WTC11 (cell line): ENCODE results near the gene BMS1.

Experiments
- ARID4B ChIP-seq: sonication (generic); formaldehyde crosslinking; IDR thresholded peaks from 2 replicates; pipeline ENCODE4 v1.8.0; 2023; ENCODE audit warnings: missing genetic modification reagents, mild to moderate bottlenecking, borderline replicate concordance
- CTCF ChIP-seq: fragments of 200-600 bp; IDR thresholded peaks from 2 replicates; pipeline ENCODE4 v1.8.0; 2022; ENCODE audit warnings: antibody characterized with exemption
- ELF4 ChIP-seq: sonication (generic); formaldehyde crosslinking; IDR thresholded peaks from 2 replicates; pipeline ENCODE4 v1.8.1; 2022; ENCODE audit warnings: low read depth, mild to moderate bottlenecking, moderate library complexity, missing genetic modification reagents
- JAZF1 ChIP-seq: fragments of 250-450 bp; sonication (Bioruptor Pico); IDR thresholded peaks from 2 replicates; pipeline ENCODE4 v1.9.0; 2021; ENCODE audit warnings: moderate library complexity, mild to moderate bottlenecking, inconsistent platforms
- JUN ChIP-seq: sonication (generic); formaldehyde crosslinking; IDR thresholded peaks from 2 replicates; pipeline ENCODE4 v1.8.0; 2023; ENCODE audit warnings: mild to moderate bottlenecking, missing genetic modification reagents
- NR3C1 ChIP-seq: sonication (generic); formaldehyde crosslinking; conservative IDR thresholded peaks from 2 replicates; pipeline ENCODE4 v1.8.1; 2023; ENCODE audit warnings: low read depth, mild to moderate bottlenecking, missing genetic modification reagents
- PREB ChIP-seq: sonication (generic); formaldehyde crosslinking; IDR thresholded peaks from 2 replicates; pipeline ENCODE4 v1.8.1; 2022; ENCODE audit warnings: mild to moderate bottlenecking, missing genetic modification reagents, moderate library complexity, borderline replicate concordance
- SMAD3 ChIP-seq: sonication (generic); formaldehyde crosslinking; IDR thresholded peaks from 2 replicates; pipeline ENCODE4 v1.8.0; 2022; ENCODE audit warnings: missing genetic modification reagents, mild to moderate bottlenecking, borderline replicate concordance
- TCF7 ChIP-seq: sonication (generic); formaldehyde crosslinking; IDR thresholded peaks from 2 replicates; pipeline ENCODE4 v1.8.0; 2022; ENCODE audit warnings: mild to moderate bottlenecking, low read depth, missing genetic modification reagents, moderate library complexity
- ZBTB21 ChIP-seq: sonication (generic); formaldehyde crosslinking; IDR thresholded peaks from 2 replicates; pipeline ENCODE4 v1.8.1; 2023; ENCODE audit warnings: mild to moderate bottlenecking, missing genetic modification reagents, borderline replicate concordance
- TF ChIP-seq, protein P1 (sequence below): sonication (generic); formaldehyde crosslinking; IDR thresholded peaks from 2 replicates; pipeline ENCODE4 v1.8.1; 2022; ENCODE audit warnings: low read depth, mild to moderate bottlenecking, moderate library complexity, missing genetic modification reagents, borderline replicate concordance
- TF ChIP-seq, protein P2 (sequence below): sonication (generic); formaldehyde crosslinking; IDR thresholded peaks from 2 replicates; pipeline ENCODE4 v1.8.1; 2023; ENCODE audit warnings: mild to moderate bottlenecking, missing genetic modification reagents, moderate library complexity
- TF ChIP-seq, protein P3 (sequence below): sonication (generic); formaldehyde crosslinking; IDR thresholded peaks from 2 replicates; pipeline ENCODE4 v1.8.0; 2022; ENCODE audit warnings: mild to moderate bottlenecking, missing genetic modification reagents
- TF ChIP-seq, protein P4 (sequence below): sonication (generic); formaldehyde crosslinking; IDR thresholded peaks from 2 replicates; pipeline ENCODE4 v1.8.0; 2022; ENCODE audit warnings: mild to moderate bottlenecking, missing genetic modification reagents

GRCh38 chr10:42868530-42868929, 85.9 kb downstream of the BMS1 start:
- TF ChIP-seq SMAD3 (CRISPR knock-in tag): no peak
- TF ChIP-seq NR3C1: no peak
- no peak for TF ChIP-seq JUN (CRISPR knock-in tag)
- TF ChIP-seq PREB: no peak
- TF ChIP-seq ARID4B (CRISPR knock-in tag): no peak
- TF ChIP-seq CTCF: no peak
- TF ChIP-seq, protein P1, sequence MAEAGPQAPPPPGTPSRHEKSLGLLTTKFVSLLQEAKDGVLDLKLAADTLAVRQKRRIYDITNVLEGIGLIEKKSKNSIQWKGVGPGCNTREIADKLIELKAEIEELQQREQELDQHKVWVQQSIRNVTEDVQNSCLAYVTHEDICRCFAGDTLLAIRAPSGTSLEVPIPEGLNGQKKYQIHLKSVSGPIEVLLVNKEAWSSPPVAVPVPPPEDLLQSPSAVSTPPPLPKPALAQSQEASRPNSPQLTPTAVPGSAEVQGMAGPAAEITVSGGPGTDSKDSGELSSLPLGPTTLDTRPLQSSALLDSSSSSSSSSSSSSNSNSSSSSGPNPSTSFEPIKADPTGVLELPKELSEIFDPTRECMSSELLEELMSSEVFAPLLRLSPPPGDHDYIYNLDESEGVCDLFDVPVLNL (CRISPR knock-in tag): no peak
- TF ChIP-seq, protein P2, sequence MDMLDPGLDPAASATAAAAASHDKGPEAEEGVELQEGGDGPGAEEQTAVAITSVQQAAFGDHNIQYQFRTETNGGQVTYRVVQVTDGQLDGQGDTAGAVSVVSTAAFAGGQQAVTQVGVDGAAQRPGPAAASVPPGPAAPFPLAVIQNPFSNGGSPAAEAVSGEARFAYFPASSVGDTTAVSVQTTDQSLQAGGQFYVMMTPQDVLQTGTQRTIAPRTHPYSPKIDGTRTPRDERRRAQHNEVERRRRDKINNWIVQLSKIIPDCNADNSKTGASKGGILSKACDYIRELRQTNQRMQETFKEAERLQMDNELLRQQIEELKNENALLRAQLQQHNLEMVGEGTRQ (CRISPR knock-in tag): no peak
- no peak for TF ChIP-seq JAZF1 (CRISPR knock-in tag)
- TF ChIP-seq ELF4 (CRISPR knock-in tag): no peak
- TF ChIP-seq TCF7 (CRISPR knock-in tag): no peak
- TF ChIP-seq, protein P3, sequence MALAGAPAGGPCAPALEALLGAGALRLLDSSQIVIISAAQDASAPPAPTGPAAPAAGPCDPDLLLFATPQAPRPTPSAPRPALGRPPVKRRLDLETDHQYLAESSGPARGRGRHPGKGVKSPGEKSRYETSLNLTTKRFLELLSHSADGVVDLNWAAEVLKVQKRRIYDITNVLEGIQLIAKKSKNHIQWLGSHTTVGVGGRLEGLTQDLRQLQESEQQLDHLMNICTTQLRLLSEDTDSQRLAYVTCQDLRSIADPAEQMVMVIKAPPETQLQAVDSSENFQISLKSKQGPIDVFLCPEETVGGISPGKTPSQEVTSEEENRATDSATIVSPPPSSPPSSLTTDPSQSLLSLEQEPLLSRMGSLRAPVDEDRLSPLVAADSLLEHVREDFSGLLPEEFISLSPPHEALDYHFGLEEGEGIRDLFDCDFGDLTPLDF (CRISPR knock-in tag): no peak
- TF ChIP-seq, protein P4, sequence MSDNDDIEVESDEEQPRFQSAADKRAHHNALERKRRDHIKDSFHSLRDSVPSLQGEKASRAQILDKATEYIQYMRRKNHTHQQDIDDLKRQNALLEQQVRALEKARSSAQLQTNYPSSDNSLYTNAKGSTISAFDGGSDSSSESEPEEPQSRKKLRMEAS (CRISPR knock-in tag): no peak
- no peak for TF ChIP-seq ZBTB21 (CRISPR knock-in tag)
